ENCODE results near the gene PTPRF.
A peak's percentile ranks its signal among the peaks of the same experiment; 100 is the strongest.
"Not testable (repeated sequence)": the region's sequence is repeated elsewhere in the genome, so short reads cannot be mapped to it uniquely, and the experiment has no call there.

Gene PTPRF

GRCh38 chr1:43639976-43640794, 109.5 kb downstream of the PTPRF start:
- DNase-seq = no peak

DNA sequence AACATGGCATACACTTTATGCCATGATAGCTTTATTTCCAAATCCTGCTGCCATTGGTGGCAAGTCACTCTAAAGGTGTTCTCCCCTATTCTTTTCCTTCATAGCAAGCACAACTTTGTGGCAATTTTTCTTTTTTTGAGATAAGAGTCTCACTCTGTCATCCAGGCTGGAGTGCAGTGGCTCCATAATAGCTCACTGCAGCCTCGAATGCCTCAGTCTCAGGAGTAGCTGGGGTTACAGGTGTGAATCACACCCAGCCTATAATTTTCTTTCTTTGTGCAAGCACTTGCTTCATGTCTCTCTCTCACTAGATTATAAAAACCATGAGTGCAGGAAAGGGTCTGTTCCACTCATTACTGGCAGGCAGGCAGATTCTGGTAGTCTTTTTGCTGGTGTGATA, 113.9 kb downstream of the PTPRF start:
- DNase-seq = no peak

GRCh38 chr1:43645461-43645860, 114.8 kb downstream of the PTPRF start:
- no peak for DNase-seq

DNA sequence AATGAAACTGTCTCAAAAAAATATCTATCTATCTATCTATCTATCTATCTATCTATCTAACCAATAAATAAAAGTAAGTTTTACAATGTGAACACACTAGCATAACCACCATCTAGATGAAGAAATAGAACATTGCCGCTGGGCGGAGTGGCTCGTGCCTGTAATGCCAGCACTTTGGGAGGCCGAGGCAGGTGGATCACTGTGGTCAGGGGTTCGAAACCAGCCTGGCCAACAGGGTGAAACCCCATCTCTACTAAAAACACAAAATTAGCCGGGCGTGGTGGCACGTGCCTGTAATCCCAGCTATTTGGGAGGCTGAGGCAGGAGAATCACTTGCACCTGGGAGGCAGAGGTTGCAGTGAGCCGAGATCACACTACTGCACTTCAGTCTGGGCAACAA, 116.6 kb downstream of the PTPRF start:
- DNase-seq = not testable (repeated sequence)

- DNase-seq = no peak
Observed at GRCh38 chr1:43648221-43648847, 117.7 kb downstream of the PTPRF start.

GRCh38 chr1:43648876-43649477, 118.3 kb downstream of the PTPRF start:
- DNase-seq = no peak

GRCh38 chr1:43650310-43651085, 119.8 kb downstream of the PTPRF start:
- peak; percentile 95 for DNase-seq

DNA sequence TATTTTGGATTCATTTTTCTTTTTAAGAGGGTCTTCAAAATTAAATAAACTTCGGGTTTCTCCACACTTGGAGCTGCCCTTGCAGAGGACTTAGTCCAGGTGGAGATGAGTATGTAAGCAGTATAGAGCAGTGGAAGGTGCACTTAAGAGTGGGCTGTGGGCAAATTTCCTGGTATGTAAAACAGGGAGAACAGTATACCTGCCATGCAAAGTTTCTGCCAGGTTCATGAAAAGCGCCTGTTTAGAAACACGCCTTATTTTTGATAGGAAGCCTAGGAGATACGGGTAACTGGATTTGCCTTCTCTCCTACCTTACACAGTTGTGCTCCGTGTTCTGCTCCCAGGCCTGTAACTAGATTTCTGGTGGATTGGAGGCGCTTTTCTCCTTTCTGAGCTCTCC, 120.5 kb downstream of the PTPRF start:
- no peak for DNase-seq

- no peak for DNase-seq
Observed at GRCh38 chr1:43651902-43652301, 121.2 kb downstream of the PTPRF start.

- no peak for DNase-seq
Observed at GRCh38 chr1:43653339-43653738, 122.7 kb downstream of the PTPRF start.

DNA sequence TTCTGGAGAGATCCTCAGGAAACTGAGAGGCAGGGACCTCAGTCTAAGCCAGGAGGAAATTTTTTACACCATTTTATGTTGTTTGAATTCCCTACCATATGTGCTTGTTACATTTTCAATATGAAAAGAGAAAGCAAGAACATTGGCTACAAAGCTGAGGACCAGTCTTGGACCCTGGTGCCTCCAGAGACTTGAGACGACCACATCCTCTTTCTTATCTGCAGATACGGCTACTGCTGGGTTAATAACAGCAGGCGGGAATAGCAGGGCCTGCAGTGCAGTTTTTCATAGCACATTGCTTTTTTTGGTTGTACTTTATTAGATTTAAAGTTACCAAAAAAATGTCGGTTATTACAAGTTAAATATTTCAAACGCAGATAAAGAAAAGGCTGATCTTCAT, 123.2 kb downstream of the PTPRF start:
- no peak for DNase-seq

DNA sequence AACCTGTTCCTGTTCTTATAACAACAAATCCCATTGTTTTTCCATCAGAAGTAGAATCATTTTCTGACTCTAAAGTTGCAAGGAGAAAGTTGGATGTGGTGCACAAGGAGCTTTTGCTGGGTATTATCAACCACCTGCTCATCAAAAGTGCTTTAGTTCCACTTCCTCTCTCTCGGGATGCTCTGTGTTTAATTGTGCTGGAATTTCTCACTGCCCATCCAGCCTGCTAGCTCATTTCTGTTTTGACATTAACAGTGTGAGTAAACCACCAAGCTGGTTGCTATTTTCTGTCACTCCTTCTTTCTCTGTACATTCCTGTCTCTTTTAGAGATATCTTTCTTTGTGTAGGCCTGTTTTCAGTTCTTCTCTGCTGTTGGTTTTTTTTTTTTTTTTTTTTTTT, 125.3 kb downstream of the PTPRF start:
- no peak for DNase-seq

GRCh38 chr1:43659212-43660166, 128.8 kb downstream of the PTPRF start:
- DNase-seq = no peak

DNA sequence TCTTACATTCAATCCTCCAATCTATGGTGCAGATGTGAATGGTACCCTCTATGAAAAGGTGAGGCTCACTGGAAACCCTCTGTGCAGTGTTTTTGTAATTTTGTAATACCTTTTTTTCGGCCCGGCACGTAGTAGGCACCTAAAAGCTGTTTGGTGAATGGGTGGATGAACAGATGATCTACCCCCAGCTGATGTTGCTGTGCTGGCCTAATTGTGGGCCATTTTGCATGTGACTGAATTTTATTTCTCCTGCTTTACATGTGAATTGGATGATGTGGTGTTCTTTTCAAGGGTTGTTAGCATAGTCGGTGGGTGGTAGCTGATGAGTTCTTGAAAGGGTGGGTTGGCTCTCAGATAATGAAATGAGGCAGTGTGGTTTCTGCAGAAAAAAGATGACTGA, 129.7 kb downstream of the PTPRF start:
- DNase-seq = no peak

GRCh38 chr1:43664369-43664768, 133.7 kb downstream of the PTPRF start:
- no peak for DNase-seq

- peak; percentile 43 for DNase-seq
Observed at GRCh38 chr1:43666608-43667007, 135.9 kb downstream of the PTPRF start.

DNA sequence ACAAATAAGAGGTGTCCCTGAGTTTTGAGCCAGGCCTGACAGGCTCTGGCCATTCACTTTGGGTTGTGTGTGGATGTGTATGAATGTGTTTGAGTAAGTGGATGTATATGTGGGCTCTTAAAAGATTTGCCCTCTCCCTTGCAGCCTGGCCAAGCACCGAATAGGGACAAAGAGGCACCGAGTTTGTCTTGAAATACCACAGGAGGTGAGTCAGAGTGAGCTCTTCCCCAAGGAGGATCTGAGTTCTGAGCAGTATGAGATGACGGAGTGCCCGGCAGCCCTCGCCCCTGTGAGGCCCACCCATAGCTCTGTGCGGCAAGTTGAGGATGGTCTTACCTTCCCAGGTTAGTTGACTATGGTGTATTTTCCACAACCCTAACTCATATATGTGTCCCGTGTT, 138.3 kb downstream of the PTPRF start:
- DNase-seq = no peak

GRCh38 chr1:43669878-43670277, 139.2 kb downstream of the PTPRF start:
- no peak for DNase-seq

DNA sequence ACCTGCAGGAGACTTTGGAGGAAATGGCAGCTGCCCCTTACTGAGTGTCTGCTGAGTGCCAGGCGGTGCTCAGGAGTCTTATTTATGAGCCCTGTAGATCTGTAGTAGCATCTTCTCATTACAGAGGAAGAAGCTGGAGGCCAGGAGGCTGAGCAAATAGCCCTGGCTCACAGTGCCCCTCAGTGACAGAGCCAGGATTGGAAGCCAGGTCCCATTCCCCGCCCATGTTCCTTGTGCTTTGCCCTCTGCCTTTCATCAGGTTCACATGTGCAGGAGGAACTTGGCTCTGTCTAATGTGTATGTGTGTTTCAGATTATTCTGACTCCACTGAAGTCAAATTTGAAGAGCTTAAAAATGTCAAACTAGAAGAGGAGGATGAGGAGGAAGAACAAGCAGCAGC, 140.5 kb downstream of the PTPRF start:
- DNase-seq = no peak

DNA sequence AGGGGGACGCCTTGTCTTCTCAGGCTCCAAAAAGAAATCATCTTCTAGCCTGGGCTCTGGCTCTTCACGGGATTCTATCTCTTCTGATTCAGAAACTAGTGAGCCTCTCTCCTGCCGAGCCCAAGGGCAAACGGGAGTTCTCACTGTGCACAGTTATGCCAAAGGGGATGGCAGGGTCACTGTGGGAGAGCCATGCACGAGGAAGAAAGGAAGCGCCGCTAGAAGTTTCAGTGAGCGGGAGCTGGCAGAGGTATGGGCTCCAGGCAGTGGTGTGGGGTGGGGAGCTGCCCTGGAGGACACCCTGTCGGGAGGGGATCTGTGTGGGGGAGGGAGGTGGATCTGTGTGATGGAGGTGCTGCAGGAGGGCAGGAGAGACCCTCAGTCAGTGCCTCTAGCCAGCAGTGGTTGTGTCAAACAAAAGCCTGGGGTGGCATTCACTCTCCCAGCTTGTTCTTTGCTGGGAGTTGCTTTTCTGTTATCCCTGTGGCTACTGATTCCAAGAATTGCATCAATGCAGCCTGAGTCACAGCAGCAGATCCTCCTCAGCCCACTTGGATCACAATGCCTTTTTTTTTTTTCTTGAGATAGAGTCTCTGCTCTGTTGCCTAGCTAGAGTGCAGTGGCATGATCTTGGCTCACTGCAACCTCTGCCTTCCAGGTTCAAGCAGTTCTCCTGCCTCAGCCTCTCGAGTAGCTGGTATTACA, 141.1 kb downstream of the PTPRF start:
- DNase-seq = no peak

GRCh38 chr1:43673261-43673660, 142.6 kb downstream of the PTPRF start:
- no peak for DNase-seq

Data from NCI-H2107 (cell line).